ENCODE data around the gene FBF1.

DNA sequence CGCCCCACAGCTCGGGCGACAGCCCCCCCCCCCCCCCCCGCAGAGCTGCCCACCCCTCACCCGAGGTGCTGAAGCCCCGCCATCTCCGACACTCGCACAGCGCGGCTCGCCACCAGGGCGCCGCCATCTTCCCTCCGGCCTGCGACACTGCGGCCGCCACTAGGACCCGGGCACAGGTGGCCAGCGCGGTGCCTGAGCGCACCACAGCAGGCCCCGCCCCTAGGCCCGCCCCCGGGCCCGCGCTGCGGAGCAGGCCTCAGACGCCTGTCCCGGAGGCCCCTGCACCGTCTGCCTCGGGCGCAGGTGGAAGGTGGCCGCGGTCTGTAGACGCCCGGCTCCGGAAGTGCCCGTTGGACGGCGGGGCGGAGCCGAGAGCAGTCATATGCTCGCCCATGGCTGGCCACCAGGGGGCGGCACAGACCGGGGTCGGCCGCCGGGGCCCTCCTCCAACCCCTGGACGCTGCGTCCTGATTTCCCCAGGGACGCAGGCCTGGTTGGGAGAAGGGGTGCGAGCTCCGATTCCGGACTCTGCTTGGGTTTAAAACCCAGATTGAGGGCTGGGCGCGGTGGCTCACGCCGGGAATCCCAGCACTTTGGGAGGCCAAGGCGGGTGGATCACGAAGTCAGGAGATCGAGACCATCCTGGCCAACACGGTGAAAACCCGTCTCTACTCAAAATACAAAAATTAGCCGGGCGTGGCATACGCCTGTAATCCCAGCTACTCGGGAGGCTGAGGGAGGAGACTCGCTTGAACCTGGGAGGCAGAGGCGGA is 35.9 kb downstream of the FBF1 start, which contains the start of gene MRPL38:
- TF ChIP-seq CTCF (IDR thresholded peaks at IDR 0.05; ENCODE audit: extremely low read depth in 1 of 2, insufficient read depth in 1 of 2, low read depth in 1 of 2, low read length in 2 of 2) = peak; percentile 97 to 99
- peak; percentile 81 for TF ChIP-seq POLR2AphosphoS5 (IDR thresholded peaks at IDR 0.05; ENCODE audit: insufficient read depth, low read depth, low read length)
- TF ChIP-seq, protein P1, sequence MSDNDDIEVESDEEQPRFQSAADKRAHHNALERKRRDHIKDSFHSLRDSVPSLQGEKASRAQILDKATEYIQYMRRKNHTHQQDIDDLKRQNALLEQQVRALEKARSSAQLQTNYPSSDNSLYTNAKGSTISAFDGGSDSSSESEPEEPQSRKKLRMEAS (IDR thresholded peaks at IDR 0.05; ENCODE audit: insufficient read depth, insufficient read length) = peak; percentile 38
- TF ChIP-seq POLR2A (IDR thresholded peaks at IDR 0.05; ENCODE audit: low read depth, low read length) = no peak

Measured in endothelial cell of umbilical vein (primary cell).